SK-N-SH (cell line): ENCODE results near the gene SCRN1. TPM values are rescaled to one million over a fixed set of nuclear protein-coding genes. Genes with fewer than 3 reads are reported as not detected.

ENCODE experiments used
- CTCF ChIA-PET: fragments of 300-600, 350-600 bp; formaldehyde crosslinking; extraction: SDS; loops from one replicate; lab custom pipeline; 2021; lab: Yijun Ruan, JAX
- POLR2A ChIA-PET: fragments of 350-600 bp; sonication (Branson Sonifier 250); formaldehyde crosslinking; extraction: SDS; loops from one replicate; lab custom pipeline; 2020; ENCODE audit warnings: antibody characterized with exemption, inconsistent platforms; lab: Yijun Ruan, JAX
- DNase-seq: peaks from one replicate; pipeline ENCODE4 v3.0.0; 2012
- H2AFZ ChIP-seq: fragments of 200-600 bp; sonication (generic); 2 replicates; pipeline ENCODE4 v1.8.1; 2016; ENCODE audit warnings: antibody characterized with exemption, mild to moderate bottlenecking, low read depth
- H3F3A ChIP-seq: fragments of 200-600 bp; sonication (generic); replicated peaks from 2 replicates; pipeline ENCODE3; 2016; ENCODE audit warnings: antibody characterized with exemption, mild to moderate bottlenecking; ENCODE audit not compliant: insufficient read depth
- H3K27ac ChIP-seq, 2 experiments: fragments of 200-500 bp in 1 of 2; fragments of 200-600 bp in 1 of 2; sonication (Bioruptor generic) in 1 of 2; sonication (generic), shearing (Covaris generic) in 1 of 2; 2 replicates each; pipeline versions ENCODE4 v1.5.1 to v1.6.1; 2014 to 2016; ENCODE audit warnings: low read depth in 2 of 2, inconsistent platforms in 1 of 2, low read length in 1 of 2, mild to moderate bottlenecking in 1 of 2, mixed read lengths in 1 of 2
- H3K27me3 ChIP-seq: fragments of 200-600 bp; sonication (generic), shearing (Covaris generic); 2 replicates; pipeline ENCODE4 v1.6.1; 2016; ENCODE audit warnings: mixed run types; ENCODE audit not compliant: insufficient read depth
- H3K36me3 ChIP-seq, 2 experiments: fragments of 200-500 bp in 1 of 2; fragments of 200-600 bp in 1 of 2; sonication (Bioruptor generic) in 1 of 2; sonication (generic) in 1 of 2; replicated peaks in 1 of 2; 2 replicates each; pipeline versions ENCODE3 to v1.5.1; 2014 to 2016; ENCODE audit warnings: low read length in 1 of 2, mild to moderate bottlenecking in 1 of 2; ENCODE audit not compliant: insufficient read depth in 2 of 2, control insufficient read depth in 1 of 2
- H3K4me1 ChIP-seq, 2 experiments: fragments of 200-500 bp in 1 of 2; fragments of 200-600 bp in 1 of 2; sonication (Bioruptor generic) in 1 of 2; sonication (generic), shearing (Covaris generic) in 1 of 2; 2 replicates each; pipeline versions ENCODE4 v1.5.1 to v1.6.1; 2014 to 2016; ENCODE audit warnings: low read depth in 1 of 2, low read length in 1 of 2, mixed run types in 1 of 2; ENCODE audit not compliant: insufficient read depth in 2 of 2, control insufficient read depth in 1 of 2
- H3K4me2 ChIP-seq: fragments of 200-600 bp; sonication (generic), shearing (Covaris generic); 2 replicates; pipeline ENCODE4 v1.6.1; 2017; ENCODE audit warnings: mixed run types
- H3K4me3 ChIP-seq, 2 experiments: fragments of 200-500 bp in 1 of 2; fragments of 200-600 bp in 1 of 2; sonication (Bioruptor generic) in 1 of 2; sonication (generic), shearing (Covaris generic) in 1 of 2; 2 replicates each; pipeline versions ENCODE4 v1.5.1 to v1.8.1; 2014 to 2016; ENCODE audit warnings: low read depth in 2 of 2, inconsistent platforms in 1 of 2, low read length in 1 of 2, mild to moderate bottlenecking in 1 of 2, mixed read lengths in 1 of 2, moderate library complexity in 1 of 2
- H3K79me2 ChIP-seq: fragments of 200-600 bp; sonication (generic); 2 replicates; pipeline ENCODE4 v1.8.1; 2017; ENCODE audit warnings: mild to moderate bottlenecking; ENCODE audit not compliant: insufficient read depth
- H3K9ac ChIP-seq: fragments of 200-600 bp; sonication (generic); 2 replicates; pipeline ENCODE4 v1.6.1; 2017; ENCODE audit warnings: mixed run types
- H3K9me2 ChIP-seq: fragments of 200-600 bp; sonication (generic); 2 replicates; pipeline ENCODE4 v1.6.1; 2017; ENCODE audit warnings: mixed run types
- H3K9me3 ChIP-seq: fragments of 200-600 bp; sonication (generic); 2 replicates; pipeline ENCODE4 v1.6.1; 2017; ENCODE audit warnings: mixed run types, mild to moderate bottlenecking, moderate library complexity
- H4K20me1 ChIP-seq: fragments of 200-600 bp; sonication (generic); 2 replicates; pipeline ENCODE4 v1.6.1; 2017; ENCODE audit warnings: mild to moderate bottlenecking, mixed run types; ENCODE audit not compliant: insufficient read depth
- ELF1 ChIP-seq: IDR thresholded peaks from 2 replicates; pipeline ENCODE4 v1.4.0; 2012
- EZH2phosphoT487 ChIP-seq: fragments of 200-600 bp; sonication (generic); IDR thresholded peaks from 2 replicates; pipeline ENCODE4 v1.6.1; 2017; ENCODE audit warnings: low read depth, mixed run types, mild to moderate bottlenecking, antibody characterized with exemption, moderate library complexity, borderline replicate concordance
- FOXM1 ChIP-seq: IDR thresholded peaks from 2 replicates; pipeline ENCODE4 v1.4.0; 2012; ENCODE audit warnings: low read depth, mild to moderate bottlenecking
- GATA2 ChIP-seq: sonication (generic); formaldehyde crosslinking; IDR thresholded peaks from 2 replicates; pipeline ENCODE4 v1.5.0; 2020; ENCODE audit warnings: mild to moderate bottlenecking, missing genetic modification reagents
- MXI1 ChIP-seq: IDR thresholded peaks from 2 replicates; pipeline ENCODE4 v1.6.1; 2012; ENCODE audit warnings: mild to moderate bottlenecking, low read depth, low read length, improper control_type of control experiment
- NRF1 ChIP-seq: IDR thresholded peaks from 2 replicates; pipeline ENCODE4 v1.6.1; 2012; ENCODE audit warnings: low read depth, mild to moderate bottlenecking, low read length
- PBX3 ChIP-seq: IDR thresholded peaks from 2 replicates; pipeline ENCODE4; 2012
- RCOR1 ChIP-seq: fragments of 150-350 bp; IDR thresholded peaks from 2 replicates; pipeline ENCODE4 v1.6.1; 2017; ENCODE audit warnings: antibody characterized with exemption, low read length
- RFX5 ChIP-seq: IDR thresholded peaks from 2 replicates; pipeline ENCODE4 v1.6.1; 2012; ENCODE audit warnings: mild to moderate bottlenecking, improper control_type of control experiment, low read length
- TAF1 ChIP-seq: IDR thresholded peaks from 2 replicates; pipeline ENCODE4 v1.6.1; 2012; ENCODE audit warnings: low read depth, mild to moderate bottlenecking, low read length, moderate library complexity, borderline replicate concordance
- ZBTB33 ChIP-seq: IDR thresholded peaks from 2 replicates; pipeline ENCODE4 v1.4.0; 2012; ENCODE audit warnings: low read depth, borderline replicate concordance
- WGBS: methylation state at CpG from one replicate; pipeline ENCODE4 v1.1.6; 2017; ENCODE audit warnings: low lambda C conversion rate; 5-methylcytosine and 5-hydroxymethylcytosine counted together
- polyA plus RNA-seq, 3 experiments: library from polyadenylated mRNA; depleted of rRNA; stranded (reverse); fragments of >200 nt; gene quantifications; 2 replicates each; pipeline ENCODE4 v1.2.3, GENCODE V29; 2012

Gene SCRN1
- polyA plus RNA-seq, 1 of the 3 experiments (the other 2 are of a cell fraction) = 64.3 TPM

- no peaks in the 10 kb centered on the region for H4K20me1 ChIP-seq
- no peak overlapping the region for H3K27ac ChIP-seq
- WGBS = 97% methylated on average over 6 of the region's 6 CpGs
- H3K9me3 ChIP-seq = no peaks in the 10 kb centered on the region
- peaks cover 0 to 14% of the 10 kb centered on the region in 2 experiments; a peak in 2 of 4 replicates for H3K4me1 ChIP-seq
- H3K4me2 ChIP-seq = 0 out of 2 replicates have a peak overlapping the region, but pooled peaks have one; percentile 86
- DNase-seq = no peak
- CTCF ChIA-PET = interaction anchor here (0.8 to 2.8 kb wide), 2 partner anchors 38 to 51 kb away, joined by 3 to 8 read pairs; no protein-coding TSS in a partner anchor
- H3K9me2 ChIP-seq = no peaks in the 10 kb centered on the region
- TF ChIP-seq FOXM1 = no peak
- TF ChIP-seq TAF1 = no peak
- no peak for TF ChIP-seq ZBTB33
- peaks cover 2 to 10% of the 10 kb centered on the region in 2 experiments for H3K36me3 ChIP-seq
- no peak overlapping the region for H3K4me3 ChIP-seq
- no peaks in the 10 kb centered on the region for H3K27me3 ChIP-seq
- no peak overlapping the region for H2AFZ ChIP-seq
- H3K79me2 ChIP-seq = peaks cover 48% of the 10 kb centered on the region
- peaks cover 11% of the 10 kb centered on the region for H3F3A ChIP-seq
- POLR2A ChIA-PET = no interaction called here
- H3K9ac ChIP-seq = no peak overlapping the region
Measured at GRCh38 chr7:30023524-30023923, 33.9 kb upstream of the SCRN1 start.

GRCh38 chr7:30022991-30023390 is 33.4 kb upstream of the SCRN1 start:
- TF ChIP-seq NRF1 = no peak
- no peak for TF ChIP-seq GATA2
- TF ChIP-seq RCOR1 = no peak
- TF ChIP-seq RFX5 = no peak
- TF ChIP-seq ELF1 = no peak
- no peak for TF ChIP-seq EZH2phosphoT487
- no peak for TF ChIP-seq MXI1
- TF ChIP-seq PBX3 = no peak
- TF ChIP-seq, all 33 proteins: peak for 0
- no peak for DNase-seq
- no peak overlapping the region for H3K4me2 ChIP-seq
- POLR2A ChIA-PET = no interaction called here
- CTCF ChIA-PET = interaction anchor here (2.8 kb wide), 1 partner anchor 39 kb away, joined by 8 read pairs; no protein-coding TSS in a partner anchor
- H3K79me2 ChIP-seq = peaks cover 47% of the 10 kb centered on the region
- H3K9me3 ChIP-seq = no peaks in the 10 kb centered on the region
- H3K4me1 ChIP-seq = peaks cover 0 to 14% of the 10 kb centered on the region in 2 experiments; a peak in 2 of 4 replicates
- H3K9ac ChIP-seq = no peak overlapping the region
- peaks cover 11% of the 10 kb centered on the region for H3F3A ChIP-seq
- H3K36me3 ChIP-seq = peaks cover 8 to 15% of the 10 kb centered on the region in 2 experiments
- no peak overlapping the region for H3K4me3 ChIP-seq
- no peak overlapping the region for H3K27ac ChIP-seq
- no peaks in the 10 kb centered on the region for H4K20me1 ChIP-seq
- H3K9me2 ChIP-seq = no peaks in the 10 kb centered on the region
- H2AFZ ChIP-seq = no peak overlapping the region
- H3K27me3 ChIP-seq = no peaks in the 10 kb centered on the region
